ENCODE results near the gene GFY.

The GFY gene

DNA sequence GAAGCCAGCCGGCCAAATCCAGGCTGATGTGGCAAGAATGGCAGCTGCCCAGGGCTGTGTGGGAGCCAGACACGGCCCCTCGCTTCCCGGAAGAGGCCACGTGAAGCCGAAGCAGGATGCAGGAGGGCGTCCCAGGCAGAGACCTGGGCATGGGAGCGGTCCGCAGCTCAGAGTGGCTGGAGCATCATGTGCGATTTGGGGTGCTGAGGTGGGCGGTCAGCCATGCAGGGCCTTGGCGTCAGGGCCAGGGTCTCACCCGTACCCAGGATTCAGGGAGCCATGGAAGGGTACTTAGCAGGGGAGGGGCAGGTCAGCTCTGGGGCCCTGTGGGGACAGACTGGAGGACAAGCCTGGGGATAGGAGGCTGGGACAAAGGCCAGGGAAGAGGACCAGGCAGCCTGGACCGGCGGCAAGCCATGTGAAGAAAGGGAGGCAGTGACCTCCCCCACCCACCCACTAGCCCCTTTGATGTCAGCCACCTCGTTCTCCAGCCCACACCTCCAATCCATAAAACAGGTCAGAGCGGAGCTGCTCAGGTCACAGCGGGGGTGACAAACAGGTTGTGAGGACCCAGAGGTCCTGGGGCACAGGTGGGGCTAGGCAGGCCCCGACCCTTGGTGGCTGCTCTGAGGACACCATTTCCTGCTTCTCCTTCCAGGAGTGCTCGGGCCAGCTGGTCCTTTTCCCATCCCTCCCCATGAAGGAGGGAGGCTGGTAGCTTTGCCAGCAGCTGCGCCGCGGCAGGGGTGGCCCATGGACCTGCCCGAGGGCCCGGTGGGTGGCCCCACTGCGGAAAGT is 34.9 kb upstream of the GFY start:
- Histone ChIP-seq H3K4me1 (ENCODE audit: control extremely low read depth in 1 of 4, control insufficient read depth in 4 of 4, insufficient read depth in 4 of 4, low read length in 3 of 4) (peaks cover 0 to 10% (median 4%) of the 10 kb centered on the region in 4 experiments), H3K4me3 (ENCODE audit: control insufficient read depth in 1 of 7, extremely low read depth in 1 of 7, insufficient read depth in 4 of 7, low read depth in 2 of 7, low read length in 6 of 7) (no peak overlapping the region), H3K9me3 (ENCODE audit: control extremely low read depth in 1 of 5, control insufficient read depth in 4 of 5, insufficient read depth in 2 of 5, low read depth in 1 of 5, low read length in 4 of 5) (no peaks in the 10 kb centered on the region), H3K27me3 (replicated peaks in 2 of 5; ENCODE audit: control insufficient read depth in 4 of 5, insufficient read depth in 5 of 5, low read length in 4 of 5) (peaks cover 0 to 2% (median 0%) of the 10 kb centered on the region in 5 experiments), H3K36me3 (ENCODE audit: control insufficient read depth in 4 of 4, insufficient read depth in 4 of 4, low read length in 3 of 4) (no peaks in the 10 kb centered on the region), H3K27ac (ENCODE audit: insufficient read depth in 1 of 2, low read depth in 1 of 2, low read length in 2 of 2, poor library complexity in 1 of 2, severe bottlenecking in 2 of 2) (no peak overlapping the region)
- WGBS (ENCODE audit: insufficient coverage) = 93% methylated on average over 22 of the region's 26 CpGs
- DNase-seq = no peak
- ChIA-PET POLR2A (no interaction called here), CTCF (interaction anchor here (0.8 to 3.8 kb wide), 10 partner anchors 10 to 83 kb away, joined by 3 to 23 read pairs (median 7); partner anchors contain the start of genes FLT3LG and GFY)

DNA sequence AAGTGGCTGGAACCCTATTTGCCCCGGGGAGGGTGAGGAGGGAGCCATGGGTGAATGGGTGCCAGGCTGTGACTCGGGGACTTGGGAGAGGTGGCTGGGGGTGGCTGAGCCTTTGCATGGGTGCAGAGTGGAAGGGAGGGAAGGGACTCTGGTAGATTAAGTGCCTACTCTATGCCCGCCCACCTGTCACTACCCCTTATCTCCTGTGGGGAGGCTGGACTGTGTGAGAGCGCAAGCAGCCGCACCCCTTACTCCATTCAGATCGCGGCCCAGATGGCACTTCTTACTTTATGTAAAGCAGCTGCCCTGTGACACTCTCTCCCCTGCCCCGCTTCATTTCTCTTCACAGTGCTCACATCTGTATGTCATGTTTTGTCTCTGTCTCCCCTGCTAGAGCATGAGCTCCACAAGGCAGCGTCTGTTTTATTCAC is 34.2 kb upstream of the GFY start:
- DNase-seq = peak in 1 of 3 donors; percentile 23
- CTCF ChIA-PET = interaction anchor here (0.7 to 3.8 kb wide), 17 partner anchors 9 to 88 kb away, joined by 3 to 23 read pairs (median 4); partner anchors contain the start of genes ALDH16A1, FLT3LG and GFY
- Histone ChIP-seq H3K27ac (ENCODE audit: insufficient read depth in 1 of 2, low read depth in 1 of 2, low read length in 2 of 2, poor library complexity in 1 of 2, severe bottlenecking in 2 of 2) (no peak overlapping the region), H3K9me3 (ENCODE audit: control extremely low read depth in 1 of 5, control insufficient read depth in 4 of 5, insufficient read depth in 2 of 5, low read depth in 1 of 5, low read length in 4 of 5) (no peaks in the 10 kb centered on the region), H3K27me3 (replicated peaks in 2 of 5; ENCODE audit: control insufficient read depth in 4 of 5, insufficient read depth in 5 of 5, low read length in 4 of 5) (peaks cover 0 to 4% (median 0%) of the 10 kb centered on the region in 5 experiments), H3K36me3 (ENCODE audit: control insufficient read depth in 4 of 4, insufficient read depth in 4 of 4, low read length in 3 of 4) (no peaks in the 10 kb centered on the region), H3K4me3 (ENCODE audit: control insufficient read depth in 1 of 7, extremely low read depth in 1 of 7, insufficient read depth in 4 of 7, low read depth in 2 of 7, low read length in 6 of 7) (no peak overlapping the region), H3K4me1 (ENCODE audit: control extremely low read depth in 1 of 4, control insufficient read depth in 4 of 4, insufficient read depth in 4 of 4, low read length in 3 of 4) (peaks cover 0 to 10% (median 4%) of the 10 kb centered on the region in 4 experiments)
- WGBS (ENCODE audit: insufficient coverage) = 83% methylated on average over 4 of the region's 9 CpGs
- POLR2A ChIA-PET = no interaction called here

DNA sequence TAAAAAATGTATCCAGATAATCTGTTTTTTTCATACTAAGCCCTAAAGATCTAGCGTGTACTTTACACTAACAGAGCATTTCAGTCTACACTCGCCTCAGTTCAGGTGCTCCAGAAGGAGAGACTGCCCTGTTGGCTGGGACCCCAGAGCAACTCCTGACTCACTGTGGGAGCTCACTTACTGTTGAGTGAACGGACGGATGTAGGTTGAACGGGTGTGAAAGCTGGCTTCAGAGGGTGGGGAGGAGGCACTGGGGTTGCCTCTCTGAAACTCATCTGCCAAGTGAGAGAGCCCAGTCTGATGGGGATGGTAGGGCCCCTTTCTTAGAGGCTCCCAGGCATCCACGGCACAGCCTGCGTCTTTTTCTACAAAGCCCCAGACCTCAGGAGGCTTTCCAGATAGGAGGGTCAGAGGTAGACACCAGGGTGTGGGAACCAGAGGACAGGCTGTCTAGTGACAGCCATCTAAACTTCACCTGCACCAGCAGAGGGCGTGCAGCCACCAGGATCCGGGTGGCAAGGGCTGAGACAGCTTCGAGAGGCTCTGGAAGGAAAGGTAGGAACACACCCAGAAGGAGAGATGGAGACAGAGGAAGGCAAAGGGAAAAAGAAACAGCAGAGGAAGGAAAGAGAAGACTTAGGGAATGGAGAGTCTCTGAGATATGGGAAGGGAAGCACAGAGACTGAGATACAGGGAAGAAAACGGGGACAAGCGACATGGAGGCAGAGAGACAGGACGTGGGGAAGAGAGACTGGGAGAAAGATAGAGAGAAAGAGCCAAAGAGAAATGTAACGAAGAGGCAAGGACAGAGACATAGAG is 33.4 kb upstream of the GFY start:
- Histone ChIP-seq H3K27ac (ENCODE audit: insufficient read depth in 1 of 2, low read depth in 1 of 2, low read length in 2 of 2, poor library complexity in 1 of 2, severe bottlenecking in 2 of 2) (no peak overlapping the region), H3K4me1 (ENCODE audit: control extremely low read depth in 1 of 4, control insufficient read depth in 4 of 4, insufficient read depth in 4 of 4, low read length in 3 of 4) (peaks cover 0 to 10% (median 4%) of the 10 kb centered on the region in 4 experiments), H3K27me3 (replicated peaks in 2 of 5; ENCODE audit: control insufficient read depth in 4 of 5, insufficient read depth in 5 of 5, low read length in 4 of 5) (peaks cover 0 to 4% (median 0%) of the 10 kb centered on the region in 5 experiments), H3K36me3 (ENCODE audit: control insufficient read depth in 4 of 4, insufficient read depth in 4 of 4, low read length in 3 of 4) (no peaks in the 10 kb centered on the region), H3K9me3 (ENCODE audit: control extremely low read depth in 1 of 5, control insufficient read depth in 4 of 5, insufficient read depth in 2 of 5, low read depth in 1 of 5, low read length in 4 of 5) (no peaks in the 10 kb centered on the region), H3K4me3 (ENCODE audit: control insufficient read depth in 1 of 7, extremely low read depth in 1 of 7, insufficient read depth in 4 of 7, low read depth in 2 of 7, low read length in 6 of 7) (peak overlapping the region in 1 of 7 experiments; percentile 7)
- ChIA-PET POLR2A (interaction anchor here (0.6 kb wide), 1 partner anchor 82 kb away, joined by 4 read pairs; the partner anchor contains the start of gene FLT3LG), CTCF (interaction anchor here (0.6 to 3.8 kb wide), 20 partner anchors 11 to 290 kb away, joined by 3 to 23 read pairs (median 4); partner anchors contain the start of genes ALDH16A1, FLT3LG and GFY)
- WGBS (ENCODE audit: insufficient coverage) = 34% methylated on average over 11 of the region's 14 CpGs
- DNase-seq = peak; percentile 74 to 82 (median 78)

DNA sequence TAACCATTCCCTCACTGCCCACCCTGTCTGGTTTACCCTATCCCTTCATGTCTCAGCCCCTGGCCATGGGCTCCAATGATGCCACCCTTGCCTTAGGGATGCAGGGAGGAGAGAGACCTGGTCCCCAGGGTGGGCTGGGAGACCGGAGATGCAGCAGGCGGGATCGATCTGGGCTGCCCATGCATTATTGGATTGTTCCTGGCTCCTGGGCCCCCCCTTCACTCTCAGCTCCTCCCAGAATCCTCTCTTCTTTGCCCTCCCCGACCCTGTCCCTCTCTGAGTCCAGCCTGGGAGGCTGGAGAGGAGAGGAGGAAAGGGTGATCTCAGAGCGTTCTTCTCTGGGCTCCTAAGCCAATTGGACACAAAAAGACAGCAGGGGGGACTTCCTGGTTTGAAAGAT is 31.3 kb upstream of the GFY start:
- no peak for DNase-seq
- Histone ChIP-seq H3K4me3 (ENCODE audit: control insufficient read depth in 1 of 7, extremely low read depth in 1 of 7, insufficient read depth in 4 of 7, low read depth in 2 of 7, low read length in 6 of 7) (no peak overlapping the region), H3K27me3 (replicated peaks in 2 of 5; ENCODE audit: control insufficient read depth in 4 of 5, insufficient read depth in 5 of 5, low read length in 4 of 5) (peaks cover 0 to 4% (median 0%) of the 10 kb centered on the region in 5 experiments), H3K9me3 (ENCODE audit: control extremely low read depth in 1 of 5, control insufficient read depth in 4 of 5, insufficient read depth in 2 of 5, low read depth in 1 of 5, low read length in 4 of 5) (no peaks in the 10 kb centered on the region), H3K36me3 (ENCODE audit: control insufficient read depth in 4 of 4, insufficient read depth in 4 of 4, low read length in 3 of 4) (no peaks in the 10 kb centered on the region), H3K27ac (ENCODE audit: insufficient read depth in 1 of 2, low read depth in 1 of 2, low read length in 2 of 2, poor library complexity in 1 of 2, severe bottlenecking in 2 of 2) (no peak overlapping the region), H3K4me1 (ENCODE audit: control extremely low read depth in 1 of 4, control insufficient read depth in 4 of 4, insufficient read depth in 4 of 4, low read length in 3 of 4) (peaks cover 0 to 10% (median 7%) of the 10 kb centered on the region in 4 experiments)
- ChIA-PET CTCF (interaction anchor here (0.7 to 3.6 kb wide), 6 partner anchors 10 to 79 kb away, joined by 3 to 23 read pairs (median 8); partner anchors contain the start of gene FLT3LG), POLR2A (no interaction called here)
- WGBS (ENCODE audit: insufficient coverage) = no CpG with 5 or more reads among the region's 5 CpGs

DNA sequence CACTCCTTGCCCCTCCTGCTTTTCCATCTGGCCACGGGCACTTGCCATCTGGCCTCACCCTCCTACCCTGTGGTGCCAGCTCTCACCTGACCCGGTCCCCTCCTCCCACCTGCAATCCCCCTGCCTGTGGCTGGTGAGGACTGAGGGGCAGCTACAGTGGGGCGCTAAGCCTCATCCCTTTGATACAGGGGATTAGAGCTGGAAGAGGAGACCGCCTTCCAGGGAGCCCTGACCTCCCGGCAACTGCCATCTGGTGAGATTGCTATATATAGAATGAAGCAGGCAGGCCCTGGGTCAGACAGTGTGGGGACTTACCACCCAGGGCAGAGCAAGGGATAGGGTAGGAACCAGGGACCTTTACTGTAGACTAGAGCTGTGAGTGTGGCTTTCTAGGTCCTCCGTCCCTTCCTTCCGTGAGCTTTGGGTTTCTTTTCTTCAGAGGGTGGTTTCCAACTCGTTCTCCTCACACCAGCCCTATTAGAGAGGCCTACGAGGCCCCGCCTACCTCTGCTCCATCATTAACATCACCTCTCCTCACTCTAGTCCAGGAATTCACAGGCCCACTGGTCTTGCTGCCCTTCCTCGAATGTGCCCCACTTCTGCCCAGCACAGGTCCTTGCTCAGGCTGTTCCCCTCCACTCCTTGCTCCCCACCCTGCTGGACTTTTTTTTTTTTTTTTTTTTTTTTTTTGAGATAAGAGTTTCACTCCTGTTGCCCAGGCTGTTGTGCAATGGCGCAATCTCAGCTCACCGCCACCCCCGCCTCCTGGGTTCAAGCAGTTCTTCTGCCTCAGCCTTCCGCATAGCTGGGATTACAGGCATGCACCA is 29.4 kb upstream of the GFY start:
- Histone ChIP-seq H3K27me3 (replicated peaks in 2 of 5; ENCODE audit: control insufficient read depth in 4 of 5, insufficient read depth in 5 of 5, low read length in 4 of 5) (peaks cover 0 to 4% (median 0%) of the 10 kb centered on the region in 5 experiments), H3K27ac (ENCODE audit: insufficient read depth in 1 of 2, low read depth in 1 of 2, low read length in 2 of 2, poor library complexity in 1 of 2, severe bottlenecking in 2 of 2) (no peak overlapping the region), H3K4me3 (ENCODE audit: control insufficient read depth in 1 of 7, extremely low read depth in 1 of 7, insufficient read depth in 4 of 7, low read depth in 2 of 7, low read length in 6 of 7) (no peak overlapping the region), H3K9me3 (ENCODE audit: control extremely low read depth in 1 of 5, control insufficient read depth in 4 of 5, insufficient read depth in 2 of 5, low read depth in 1 of 5, low read length in 4 of 5) (no peaks in the 10 kb centered on the region), H3K36me3 (ENCODE audit: control insufficient read depth in 4 of 4, insufficient read depth in 4 of 4, low read length in 3 of 4) (no peaks in the 10 kb centered on the region), H3K4me1 (ENCODE audit: control extremely low read depth in 1 of 4, control insufficient read depth in 4 of 4, insufficient read depth in 4 of 4, low read length in 3 of 4) (peaks cover 0 to 10% (median 7%) of the 10 kb centered on the region in 4 experiments)
- ChIA-PET POLR2A (interaction anchor here (0.7 kb wide), 1 partner anchor 26 kb away, joined by 4 read pairs; no protein-coding TSS in a partner anchor), CTCF (interaction anchor here (0.8 to 1.4 kb wide), 3 partner anchors 23 to 77 kb away, joined by 3 to 5 read pairs (median 4); no protein-coding TSS in a partner anchor)
- 82% methylated on average over 8 of the region's 15 CpGs for WGBS (ENCODE audit: insufficient coverage)
- no peak for DNase-seq

DNA sequence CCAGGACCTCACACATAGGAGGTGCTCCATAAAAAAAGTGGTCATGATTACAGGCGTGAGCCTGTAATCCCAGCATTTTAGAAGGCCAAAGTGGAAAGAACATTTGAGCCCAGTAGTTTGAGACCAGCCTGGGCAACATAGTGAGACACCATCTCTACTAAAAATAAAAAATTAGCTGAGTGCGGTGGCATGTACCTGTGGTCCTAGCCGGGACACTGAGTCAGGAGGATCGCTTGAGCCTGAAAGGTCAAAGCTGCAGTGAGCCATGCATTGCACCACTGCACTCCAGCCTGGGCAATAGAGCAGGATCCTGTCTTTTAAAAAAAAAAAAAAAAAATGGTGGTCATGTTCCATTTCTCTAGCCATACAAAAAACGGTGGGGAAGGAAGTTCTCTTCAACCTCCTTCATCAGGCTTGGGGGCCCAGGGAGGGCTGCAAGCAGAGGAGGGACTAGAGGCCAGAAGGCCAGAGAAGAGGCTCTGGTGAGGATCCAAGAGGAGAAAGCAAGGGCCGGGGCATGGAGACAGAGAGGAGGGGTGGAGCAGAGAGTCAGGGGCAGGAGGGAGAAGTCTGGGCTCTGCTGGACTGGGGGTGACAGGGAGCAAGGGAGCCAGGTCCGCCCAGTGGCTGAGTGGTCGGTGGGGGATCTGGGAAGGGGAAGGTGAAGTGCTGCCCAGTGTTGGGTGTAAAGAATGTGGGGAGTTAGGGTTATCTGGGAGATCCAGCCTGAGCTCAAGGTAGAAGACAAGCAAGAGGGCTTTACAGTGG is 28.3 kb upstream of the GFY start:
- WGBS (ENCODE audit: insufficient coverage) = 96% methylated on average over 7 of the region's 8 CpGs
- Histone ChIP-seq H3K36me3 (ENCODE audit: control insufficient read depth in 4 of 4, insufficient read depth in 4 of 4, low read length in 3 of 4) (no peaks in the 10 kb centered on the region), H3K4me3 (ENCODE audit: control insufficient read depth in 1 of 7, extremely low read depth in 1 of 7, insufficient read depth in 4 of 7, low read depth in 2 of 7, low read length in 6 of 7) (no peak overlapping the region), H3K27me3 (replicated peaks in 2 of 5; ENCODE audit: control insufficient read depth in 4 of 5, insufficient read depth in 5 of 5, low read length in 4 of 5) (peaks cover 0 to 4% (median 0%) of the 10 kb centered on the region in 5 experiments), H3K9me3 (ENCODE audit: control extremely low read depth in 1 of 5, control insufficient read depth in 4 of 5, insufficient read depth in 2 of 5, low read depth in 1 of 5, low read length in 4 of 5) (no peaks in the 10 kb centered on the region), H3K27ac (ENCODE audit: insufficient read depth in 1 of 2, low read depth in 1 of 2, low read length in 2 of 2, poor library complexity in 1 of 2, severe bottlenecking in 2 of 2) (no peak overlapping the region), H3K4me1 (ENCODE audit: control extremely low read depth in 1 of 4, control insufficient read depth in 4 of 4, insufficient read depth in 4 of 4, low read length in 3 of 4) (peaks cover 0 to 4% (median 3%) of the 10 kb centered on the region in 4 experiments)
- CTCF ChIA-PET = interaction anchor here (1.5 kb wide), 1 partner anchor 74 kb away, joined by 3 read pairs; no protein-coding TSS in a partner anchor
- POLR2A ChIA-PET = interaction anchor here (0.7 kb wide), 1 partner anchor 24 kb away, joined by 4 read pairs; no protein-coding TSS in a partner anchor
- no peak for DNase-seq

Measured in common myeloid progenitor, CD34-positive (primary cell).